GM19328 (cell line): ENCODE data around the gene KRTCAP2.
"Not testable (repeated sequence)": the region's sequence is repeated elsewhere in the genome, so short reads cannot be mapped to it uniquely, and the experiment has no call there.

ENCODE experiments used
- ATAC-seq: cut with Tn5 transposase; IDR thresholded peaks from one replicate; pipeline ENCODE4 v1.9.1; 2021; ENCODE audit warnings: mild to moderate bottlenecking, moderate library complexity; ENCODE audit not compliant: unreplicated experiment

The KRTCAP2 gene

GRCh38 chr1:155170806-155171205 is 2.3 kb downstream of the KRTCAP2 start:
- ATAC-seq: no peak

GRCh38 chr1:155170101-155170785 is 2.9 kb downstream of the KRTCAP2 start:
- ATAC-seq: no peak

GRCh38 chr1:155169541-155169940 is 3.6 kb downstream of the KRTCAP2 start:
- no peak for ATAC-seq

- no peak for ATAC-seq
Measured at GRCh38 chr1:155168456-155169210, 4.5 kb downstream of the KRTCAP2 start.

GRCh38 chr1:155168105-155168445 is 5.0 kb downstream of the KRTCAP2 start:
- not testable (repeated sequence) for ATAC-seq

GRCh38 chr1:155167166-155168104 is 5.7 kb downstream of the KRTCAP2 start:
- no peak for ATAC-seq

- no peak for ATAC-seq
Measured at GRCh38 chr1:155166471-155167165, 6.5 kb downstream of the KRTCAP2 start.

- ATAC-seq: no peak
Measured at GRCh38 chr1:155166051-155166470, 7.0 kb downstream of the KRTCAP2 start.

GRCh38 chr1:155164625-155165024 is 8.5 kb downstream of the KRTCAP2 start:
- not testable (repeated sequence) for ATAC-seq

- not testable (repeated sequence) for ATAC-seq
Measured at GRCh38 chr1:155163785-155164184, 9.3 kb downstream of the KRTCAP2 start.

GRCh38 chr1:155162631-155163030 is 10.5 kb downstream of the KRTCAP2 start:
- ATAC-seq: not testable (repeated sequence)

GRCh38 chr1:155160128-155160527 is 13.0 kb downstream of the KRTCAP2 start:
- no peak for ATAC-seq

GRCh38 chr1:155158991-155159390 is 14.1 kb downstream of the KRTCAP2 start:
- no peak for ATAC-seq

GRCh38 chr1:155155996-155156643 is 17.0 kb downstream of the KRTCAP2 start:
- not testable (repeated sequence) for ATAC-seq

- no peak for ATAC-seq
Measured at GRCh38 chr1:155145491-155145890, 27.6 kb downstream of the KRTCAP2 start.

- no peak for ATAC-seq
Measured at GRCh38 chr1:155141749-155142148, 31.4 kb downstream of the KRTCAP2 start.

GRCh38 chr1:155140630-155140953 is 32.5 kb downstream of the KRTCAP2 start:
- no peak for ATAC-seq

GRCh38 chr1:155139895-155140629 is 33.0 kb downstream of the KRTCAP2 start, which contains the start of gene DPM3:
TSS of gene DPM3 (minus strand) at chr1:155140531. CDS start at chr1:155140240, 291 bp downstream.
- peak; percentile 61 for ATAC-seq

- no peak for ATAC-seq
Measured at GRCh38 chr1:155137154-155137949, 35.8 kb downstream of the KRTCAP2 start.
